Measurements from ENCODE around the gene KRT8. TPM values are rescaled to one million over a fixed set of nuclear protein-coding genes. Genes with fewer than 3 reads are reported as not detected.

Gene KRT8
- total and polyA plus RNA-seq, 10 of the 15 experiments (the other 5 are each of a cell fraction or from before 2014, with no cell fraction given): 0.11 to 5.6 (median 0.37) TPM; not detected in 1

DNA sequence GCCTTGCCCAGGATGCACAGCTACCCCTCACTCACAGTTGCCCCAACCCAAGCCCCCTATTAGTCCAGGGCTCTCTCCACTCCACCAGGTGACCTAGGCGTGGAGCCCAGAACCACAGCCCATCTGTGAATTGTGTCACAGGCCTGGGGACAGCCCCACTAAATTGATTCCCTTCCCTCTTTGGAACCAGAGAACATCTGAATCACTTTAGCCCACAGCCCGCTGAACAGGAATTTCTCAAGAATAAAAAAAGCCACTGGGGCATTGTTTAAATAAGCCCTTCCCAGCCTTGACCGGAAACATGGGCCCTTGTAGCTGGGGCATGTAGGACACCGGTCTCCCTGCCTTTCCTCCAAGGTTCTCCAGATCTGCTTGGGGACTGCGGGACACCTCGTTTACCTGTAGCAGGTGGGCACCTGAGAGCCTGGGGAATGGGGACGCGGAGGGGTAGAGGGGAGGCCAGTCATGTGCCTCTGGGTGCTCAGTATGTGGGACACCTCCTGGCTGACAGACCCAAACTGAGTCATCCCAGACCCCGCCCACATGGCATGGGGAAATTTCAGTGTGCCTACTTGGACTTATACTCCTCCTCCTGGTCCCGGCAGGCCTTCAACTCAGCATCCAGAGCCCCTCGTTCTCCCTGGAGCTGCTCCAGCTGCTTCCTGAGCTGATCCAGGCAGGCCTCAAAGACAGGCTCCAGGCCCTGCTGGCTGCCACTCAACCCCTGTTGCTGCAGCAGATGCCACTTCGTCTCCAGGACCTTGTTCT, 57.4 kb downstream of the KRT8 start:
- H3K4me2 ChIP-seq (ENCODE audit: control insufficient read depth, insufficient read depth): no peak overlapping the region
- intact Hi-C loops (cut with micrococcal nuclease; ENCODE audit: unreplicated experiment): no loop called here
- ChIA-PET POLR2A (no interaction called here), RAD21 (ENCODE audit: unreplicated experiment) (no interaction called here), CTCF (no interaction called here), SMC1A (ENCODE audit: uncharacterized antibody, unreplicated experiment) (no interaction called here)
- in situ Hi-C loops (cut with MboI): no loop called here
- BruUV-seq (replicated peaks): no TSS peak
- ATAC-seq (no peak), DNase-seq (ENCODE audit: low read depth, low spot score) (no peak), FAIRE-seq (no peak)
- no peaks in the 10 kb centered on the region for H3K79me2 ChIP-seq (ENCODE audit: control insufficient read depth, insufficient read depth, low read length)
- TF ChIP-seq, protein P1, sequence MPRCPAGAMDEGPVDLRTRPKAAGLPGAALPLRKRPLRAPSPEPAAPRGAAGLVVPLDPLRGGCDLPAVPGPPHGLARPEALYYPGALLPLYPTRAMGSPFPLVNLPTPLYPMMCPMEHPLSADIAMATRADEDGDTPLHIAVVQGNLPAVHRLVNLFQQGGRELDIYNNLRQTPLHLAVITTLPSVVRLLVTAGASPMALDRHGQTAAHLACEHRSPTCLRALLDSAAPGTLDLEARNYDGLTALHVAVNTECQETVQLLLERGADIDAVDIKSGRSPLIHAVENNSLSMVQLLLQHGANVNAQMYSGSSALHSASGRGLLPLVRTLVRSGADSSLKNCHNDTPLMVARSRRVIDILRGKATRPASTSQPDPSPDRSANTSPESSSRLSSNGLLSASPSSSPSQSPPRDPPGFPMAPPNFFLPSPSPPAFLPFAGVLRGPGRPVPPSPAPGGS (IDR thresholded peaks at IDR 0.05; ENCODE audit: borderline replicate concordance, insufficient read depth, low read depth, low read length, poor library complexity, severe bottlenecking): no peak
- TF ChIP-seq, protein P2, sequence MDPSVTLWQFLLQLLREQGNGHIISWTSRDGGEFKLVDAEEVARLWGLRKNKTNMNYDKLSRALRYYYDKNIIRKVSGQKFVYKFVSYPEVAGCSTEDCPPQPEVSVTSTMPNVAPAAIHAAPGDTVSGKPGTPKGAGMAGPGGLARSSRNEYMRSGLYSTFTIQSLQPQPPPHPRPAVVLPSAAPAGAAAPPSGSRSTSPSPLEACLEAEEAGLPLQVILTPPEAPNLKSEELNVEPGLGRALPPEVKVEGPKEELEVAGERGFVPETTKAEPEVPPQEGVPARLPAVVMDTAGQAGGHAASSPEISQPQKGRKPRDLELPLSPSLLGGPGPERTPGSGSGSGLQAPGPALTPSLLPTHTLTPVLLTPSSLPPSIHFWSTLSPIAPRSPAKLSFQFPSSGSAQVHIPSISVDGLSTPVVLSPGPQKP (IDR thresholded peaks at IDR 0.05; ENCODE audit: low read depth, low read length): no peak
- TF ChIP-seq, protein P3, sequence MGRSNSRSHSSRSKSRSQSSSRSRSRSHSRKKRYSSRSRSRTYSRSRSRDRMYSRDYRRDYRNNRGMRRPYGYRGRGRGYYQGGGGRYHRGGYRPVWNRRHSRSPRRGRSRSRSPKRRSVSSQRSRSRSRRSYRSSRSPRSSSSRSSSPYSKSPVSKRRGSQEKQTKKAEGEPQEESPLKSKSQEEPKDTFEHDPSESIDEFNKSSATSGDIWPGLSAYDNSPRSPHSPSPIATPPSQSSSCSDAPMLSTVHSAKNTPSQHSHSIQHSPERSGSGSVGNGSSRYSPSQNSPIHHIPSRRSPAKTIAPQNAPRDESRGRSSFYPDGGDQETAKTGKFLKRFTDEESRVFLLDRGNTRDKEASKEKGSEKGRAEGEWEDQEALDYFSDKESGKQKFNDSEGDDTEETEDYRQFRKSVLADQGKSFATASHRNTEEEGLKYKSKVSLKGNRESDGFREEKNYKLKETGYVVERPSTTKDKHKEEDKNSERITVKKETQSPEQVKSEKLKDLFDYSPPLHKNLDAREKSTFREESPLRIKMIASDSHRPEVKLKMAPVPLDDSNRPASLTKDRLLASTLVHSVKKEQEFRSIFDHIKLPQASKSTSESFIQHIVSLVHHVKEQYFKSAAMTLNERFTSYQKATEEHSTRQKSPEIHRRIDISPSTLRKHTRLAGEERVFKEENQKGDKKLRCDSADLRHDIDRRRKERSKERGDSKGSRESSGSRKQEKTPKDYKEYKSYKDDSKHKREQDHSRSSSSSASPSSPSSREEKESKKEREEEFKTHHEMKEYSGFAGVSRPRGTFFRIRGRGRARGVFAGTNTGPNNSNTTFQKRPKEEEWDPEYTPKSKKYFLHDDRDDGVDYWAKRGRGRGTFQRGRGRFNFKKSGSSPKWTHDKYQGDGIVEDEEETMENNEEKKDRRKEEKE (IDR thresholded peaks at IDR 0.05): no peak
- TF ChIP-seq SIX5 (IDR thresholded peaks at IDR 0.05; ENCODE audit: low read depth, low read length, severe bottlenecking) (no peak), MEF2B (IDR thresholded peaks at IDR 0.05; ENCODE audit: partially characterized antibody, poor library complexity, severe bottlenecking) (no peak), YY1 (IDR thresholded peaks at IDR 0.05; ENCODE audit: low read depth, low read length) (no peak)
- no peaks in the 10 kb centered on the region for H4K20me1 ChIP-seq (ENCODE audit: control insufficient read depth, insufficient read depth)
- no peaks in the 10 kb centered on the region for H3K9me3 ChIP-seq (replicated peaks; ENCODE audit: control insufficient read depth, insufficient read depth, low read length)
- H3K4me3 ChIP-seq: no peak overlapping the region
- H3K36me3 ChIP-seq (ENCODE audit: control insufficient read depth in 2 of 2, insufficient read depth in 2 of 2, low read length in 1 of 2): no peaks in the 10 kb centered on the region
- no peak overlapping the region for H3K9ac ChIP-seq (ENCODE audit: control insufficient read depth, insufficient read depth, low read length)
- no peak overlapping the region for H2AFZ ChIP-seq (ENCODE audit: control insufficient read depth, low read depth, low read length)
- no peaks in the 10 kb centered on the region; a peak in 3 of 4 replicates for H3K27me3 ChIP-seq (replicated peaks in 1 of 2; ENCODE audit: control insufficient read depth in 2 of 2, insufficient read depth in 2 of 2, low read length in 1 of 2)
- no peak overlapping the region for H3K27ac ChIP-seq (ENCODE audit: control insufficient read depth, insufficient read depth)
- 41% methylated on average over 12 of the region's 12 CpGs for WGBS (ENCODE audit: insufficient coverage, insufficient replicate concordance, low lambda C conversion rate, missing lambda C conversion rate)
- H3K4me1 ChIP-seq (ENCODE audit: control insufficient read depth, insufficient read depth, low read length): no peaks in the 10 kb centered on the region

Other genes starting within 250 kb of the KRT8 start
Only the 7 nearest of the 13 such genes appear.
- not detected in 2 replicates for gene KRT76, start 127.7 kb downstream of the KRT8 start, total RNA-seq (2014; rRNA removed)
- not detected in 2 replicates for gene KRT76, start 127.7 kb downstream of the KRT8 start, total RNA-seq (2014; rRNA removed; fragmentation: Illumina TruSeq; extraction: Trizol)
- not detected in 2 replicates for gene KRT76, start 127.7 kb downstream of the KRT8 start, total RNA-seq (2021)
- not detected in 2 replicates for gene KRT76, start 127.7 kb downstream of the KRT8 start, polyA plus RNA-seq (2011; rRNA removed)
- gene KRT76, start 127.7 kb downstream of the KRT8 start, polyA plus RNA-seq (2014; fragmentation: Illumina TruSeq; extraction: Trizol): not detected in 2 replicates
- not detected for gene KRT76, start 127.7 kb downstream of the KRT8 start, polyA plus RNA-seq (2014; fragmentation: Nextera tagmentation; extraction: Ambion mirVana)
- gene KRT76, start 127.7 kb downstream of the KRT8 start, polyA plus RNA-seq (2014; rRNA removed): not detected in 2 replicates
- not detected for gene KRT76, start 127.7 kb downstream of the KRT8 start, polyA plus RNA-seq (2016; fragmentation: Nextera tagmentation; extraction: Ambion mirVana)
- gene KRT3, start 109.0 kb downstream of the KRT8 start, total RNA-seq (2014; rRNA removed): not detected in 2 replicates
- not detected in 2 replicates for gene KRT3, start 109.0 kb downstream of the KRT8 start, total RNA-seq (2014; rRNA removed; fragmentation: Illumina TruSeq; extraction: Trizol)
- gene KRT3, start 109.0 kb downstream of the KRT8 start, total RNA-seq (2021): not detected in 2 replicates
- not detected in 2 replicates for gene KRT3, start 109.0 kb downstream of the KRT8 start, polyA plus RNA-seq (2011; rRNA removed)
- not detected in 2 replicates for gene KRT3, start 109.0 kb downstream of the KRT8 start, polyA plus RNA-seq (2014; fragmentation: Illumina TruSeq; extraction: Trizol)
- gene KRT3, start 109.0 kb downstream of the KRT8 start, polyA plus RNA-seq (2014; fragmentation: Nextera tagmentation; extraction: Ambion mirVana): not detected
- gene KRT3, start 109.0 kb downstream of the KRT8 start, polyA plus RNA-seq (2014; rRNA removed): not detected in 2 replicates
- gene KRT3, start 109.0 kb downstream of the KRT8 start, polyA plus RNA-seq (2016; fragmentation: Nextera tagmentation; extraction: Ambion mirVana): not detected
- gene KRT4, start 91.0 kb downstream of the KRT8 start, total RNA-seq (2014; rRNA removed): not detected in 2 replicates
- not detected in 2 replicates for gene KRT4, start 91.0 kb downstream of the KRT8 start, total RNA-seq (2014; rRNA removed; fragmentation: Illumina TruSeq; extraction: Trizol)
- gene KRT4, start 91.0 kb downstream of the KRT8 start, total RNA-seq (2021): not detected in 2 replicates
- gene KRT4, start 91.0 kb downstream of the KRT8 start, polyA plus RNA-seq (2011; rRNA removed): not detected in 2 replicates
- not detected in 2 replicates for gene KRT4, start 91.0 kb downstream of the KRT8 start, polyA plus RNA-seq (2014; fragmentation: Illumina TruSeq; extraction: Trizol)
- gene KRT4, start 91.0 kb downstream of the KRT8 start, polyA plus RNA-seq (2014; fragmentation: Nextera tagmentation; extraction: Ambion mirVana): not detected
- not detected in 2 replicates for gene KRT4, start 91.0 kb downstream of the KRT8 start, polyA plus RNA-seq (2014; rRNA removed)
- gene KRT4, start 91.0 kb downstream of the KRT8 start, polyA plus RNA-seq (2016; fragmentation: Nextera tagmentation; extraction: Ambion mirVana): not detected
- gene KRT79, start 70.8 kb downstream of the KRT8 start, total RNA-seq (2014; rRNA removed): not detected in 2 replicates
- not detected in 2 replicates for gene KRT79, start 70.8 kb downstream of the KRT8 start, total RNA-seq (2014; rRNA removed; fragmentation: Illumina TruSeq; extraction: Trizol)
- gene KRT79, start 70.8 kb downstream of the KRT8 start, total RNA-seq (2021): not detected in 2 replicates
- gene KRT79, start 70.8 kb downstream of the KRT8 start, polyA plus RNA-seq (2011; rRNA removed): 0.06 and 0.07 TPM in 2 replicates
- 0.03 TPM in 1 of 2 replicates, not detected in the other for gene KRT79, start 70.8 kb downstream of the KRT8 start, polyA plus RNA-seq (2014; fragmentation: Illumina TruSeq; extraction: Trizol)
- gene KRT79, start 70.8 kb downstream of the KRT8 start, polyA plus RNA-seq (2014; fragmentation: Nextera tagmentation; extraction: Ambion mirVana): not detected
- gene KRT79, start 70.8 kb downstream of the KRT8 start, polyA plus RNA-seq (2014; rRNA removed): 0.09 TPM in 1 of 2 replicates, not detected in the other
- not detected for gene KRT79, start 70.8 kb downstream of the KRT8 start, polyA plus RNA-seq (2016; fragmentation: Nextera tagmentation; extraction: Ambion mirVana)
- gene KRT78, start 56.1 kb downstream of the KRT8 start, total RNA-seq (2014; rRNA removed): not detected in 2 replicates
- gene KRT78, start 56.1 kb downstream of the KRT8 start, total RNA-seq (2014; rRNA removed; fragmentation: Illumina TruSeq; extraction: Trizol): not detected in 2 replicates
- not detected in 2 replicates for gene KRT78, start 56.1 kb downstream of the KRT8 start, total RNA-seq (2021)
- 0.07 and 0.16 TPM in 2 replicates for gene KRT78, start 56.1 kb downstream of the KRT8 start, polyA plus RNA-seq (2011; rRNA removed)
- gene KRT78, start 56.1 kb downstream of the KRT8 start, polyA plus RNA-seq (2014; fragmentation: Illumina TruSeq; extraction: Trizol): not detected in 2 replicates
- gene KRT78, start 56.1 kb downstream of the KRT8 start, polyA plus RNA-seq (2014; fragmentation: Nextera tagmentation; extraction: Ambion mirVana): not detected
- 0.51 TPM in 1 of 2 replicates, not detected in the other for gene KRT78, start 56.1 kb downstream of the KRT8 start, polyA plus RNA-seq (2014; rRNA removed)
- gene KRT78, start 56.1 kb downstream of the KRT8 start, polyA plus RNA-seq (2016; fragmentation: Nextera tagmentation; extraction: Ambion mirVana): not detected
- gene KRT18, start 44.0 kb upstream of the KRT8 start, total RNA-seq (2014; rRNA removed): 0.22 and 0.45 TPM in 2 replicates
- 0.09 and 0.22 TPM in 2 replicates for gene KRT18, start 44.0 kb upstream of the KRT8 start, total RNA-seq (2014; rRNA removed; fragmentation: Illumina TruSeq; extraction: Trizol)
- gene KRT18, start 44.0 kb upstream of the KRT8 start, total RNA-seq (2021): 4.0 and 4.6 TPM in 2 replicates
- gene KRT18, start 44.0 kb upstream of the KRT8 start, polyA plus RNA-seq (2011; rRNA removed): 0.15 and 0.23 TPM in 2 replicates
- 0.25 TPM in 1 of 2 replicates, not detected in the other for gene KRT18, start 44.0 kb upstream of the KRT8 start, polyA plus RNA-seq (2014; fragmentation: Illumina TruSeq; extraction: Trizol)
- under 1 TPM in 1 of 2 experiments, not detected in 1; 0.09 TPM for gene KRT18, start 44.0 kb upstream of the KRT8 start, polyA plus RNA-seq (2014; fragmentation: Nextera tagmentation; extraction: Ambion mirVana)
- gene KRT18, start 44.0 kb upstream of the KRT8 start, polyA plus RNA-seq (2014; rRNA removed): 0.14 and 0.18 TPM in 2 replicates
- gene KRT18, start 44.0 kb upstream of the KRT8 start, polyA plus RNA-seq (2016; fragmentation: Nextera tagmentation; extraction: Ambion mirVana): under 1 TPM; 0.46 to 0.59 TPM
- 519 and 635 TPM in 2 replicates for gene EIF4B, start 101.4 kb upstream of the KRT8 start, total RNA-seq (2014; rRNA removed)
- gene EIF4B, start 101.4 kb upstream of the KRT8 start, total RNA-seq (2014; rRNA removed; fragmentation: Illumina TruSeq; extraction: Trizol): 742 and 752 TPM in 2 replicates
- 628 and 637 TPM in 2 replicates for gene EIF4B, start 101.4 kb upstream of the KRT8 start, total RNA-seq (2021)
- 494 and 678 TPM in 2 replicates for gene EIF4B, start 101.4 kb upstream of the KRT8 start, polyA plus RNA-seq (2011; rRNA removed)
- 625 and 749 TPM in 2 replicates for gene EIF4B, start 101.4 kb upstream of the KRT8 start, polyA plus RNA-seq (2014; fragmentation: Illumina TruSeq; extraction: Trizol)
- gene EIF4B, start 101.4 kb upstream of the KRT8 start, polyA plus RNA-seq (2014; fragmentation: Nextera tagmentation; extraction: Ambion mirVana): 100 to 1,000 TPM; 133 to 144 TPM
- gene EIF4B, start 101.4 kb upstream of the KRT8 start, polyA plus RNA-seq (2014; rRNA removed): 326 and 368 TPM in 2 replicates
- gene EIF4B, start 101.4 kb upstream of the KRT8 start, polyA plus RNA-seq (2016; fragmentation: Nextera tagmentation; extraction: Ambion mirVana): 100 to 1,000 TPM; 123 TPM

Data from GM12878 (cell line).